IMR-90 (cell line): ENCODE data around the gene SHROOM3.

Source experiments
- CTCF ChIP-seq: conservative IDR thresholded peaks from 2 replicates; pipeline ENCODE4 v1.5.1; 2012; ENCODE audit warnings: mild to moderate bottlenecking, low read depth, low read length, improper control_type of control experiment
- ELK1 ChIP-seq: fragments of 150-350 bp; IDR thresholded peaks from 2 replicates; pipeline ENCODE4 v1.6.1; 2016; ENCODE audit warnings: low read depth, mild to moderate bottlenecking, low read length, moderate library complexity, borderline replicate concordance
- MAZ ChIP-seq: IDR thresholded peaks from 2 replicates; pipeline ENCODE4 v1.6.1; 2012; ENCODE audit warnings: low read depth, mild to moderate bottlenecking, low read length, improper control_type of control experiment, moderate library complexity, borderline replicate concordance
- MXI1 ChIP-seq: IDR thresholded peaks from 2 replicates; pipeline ENCODE4 v1.6.1; 2012; ENCODE audit warnings: low read depth, mild to moderate bottlenecking, low read length, moderate library complexity, borderline replicate concordance
- POLR2A ChIP-seq: IDR thresholded peaks from 2 replicates; pipeline ENCODE4 v1.6.1; 2012; ENCODE audit warnings: mild to moderate bottlenecking, low read depth, low read length
- RCOR1 ChIP-seq: IDR thresholded peaks from 2 replicates; pipeline ENCODE4 v1.6.1; 2012; ENCODE audit warnings: mild to moderate bottlenecking, low read length, improper control_type of control experiment; ENCODE audit not compliant: insufficient replicate concordance

- TF ChIP-seq POLR2A (no peak), RCOR1 (no peak), CTCF (no peak), MXI1 (no peak), ELK1 (no peak), MAZ (no peak)
These were observed 368.5 kb downstream of the SHROOM3 start for GRCh38 chr4:76803522-76803921.
